Nephron progenitor cell (in vitro differentiated cells): ENCODE results near the gene HOXC5.
A peak's percentile ranks its signal among the peaks of the same experiment; 100 is the strongest.

ENCODE experiments used
- DNase-seq: peaks from one replicate; pipeline ENCODE4 v3.0.0; 2021
- H3K27ac Mint-ChIP-seq: 2 replicates; pipeline ENCODE4 v1.8.0; 2021; ENCODE audit warnings: mild to moderate bottlenecking, moderate library complexity, mixed read lengths
- H3K27me3 Mint-ChIP-seq: 2 replicates; pipeline ENCODE4 v1.8.0; 2021; ENCODE audit warnings: mild to moderate bottlenecking, low read depth, mixed read lengths; ENCODE audit not compliant: poor library complexity
- H3K36me3 Mint-ChIP-seq: 2 replicates; pipeline ENCODE4 v1.8.0; 2021; ENCODE audit warnings: low read depth, mixed read lengths
- H3K4me1 Mint-ChIP-seq: 2 replicates; pipeline ENCODE4 v1.8.0; 2021; ENCODE audit warnings: mixed read lengths
- H3K4me3 Mint-ChIP-seq: 2 replicates; pipeline ENCODE4 v1.8.0; 2021; ENCODE audit warnings: mild to moderate bottlenecking, moderate library complexity, mixed read lengths
- H3K9me3 Mint-ChIP-seq: 2 replicates; pipeline ENCODE4 v1.8.0; 2021; ENCODE audit warnings: mild to moderate bottlenecking, moderate library complexity, mixed read lengths
- CTCF ChIP-seq: fragments of 200-600 bp; sonication (generic); IDR thresholded peaks from 2 replicates; pipeline ENCODE4 v1.5.0; 2021; ENCODE audit warnings: antibody characterized with exemption

HOXC5 gene

GRCh38 chr12:54053751-54054741 lies 21.2 kb downstream of the HOXC5 start, which contains the start of gene HOXC4:
Gene HOXC4, plus strand, starts transcription at chr12:54053835. Its CDS starts 88 bp downstream, at chr12:54053923.
- Mint-ChIP-seq H3K36me3 (peaks cover 45% of the 10 kb centered on the region), H3K27me3 (no peaks in the 10 kb centered on the region), H3K4me1 (peaks cover 100% of the 10 kb centered on the region), H3K27ac (peak within 1 kb of the TSS; percentile 97), H3K4me3 (peak within 1 kb of the TSS; percentile 95), H3K9me3 (no peaks in the 10 kb centered on the region)
- TF ChIP-seq CTCF, result no peak
- DNase-seq, result peak; percentile 77

GRCh38 chr12:54054742-54055194 lies 21.9 kb downstream of the HOXC5 start:
- DNase-seq, result peak; percentile 45
- H3K9me3 Mint-ChIP-seq, result no peaks in the 10 kb centered on the region
- H3K4me3 Mint-ChIP-seq, result peak overlapping the region; percentile 95
- H3K27ac Mint-ChIP-seq, result peak overlapping the region; percentile 95
- H3K4me1 Mint-ChIP-seq, result peaks cover 100% of the 10 kb centered on the region
- no peak for TF ChIP-seq CTCF
- no peaks in the 10 kb centered on the region for H3K27me3 Mint-ChIP-seq
- peaks cover 37% of the 10 kb centered on the region for H3K36me3 Mint-ChIP-seq

- Mint-ChIP-seq H3K4me1 (peaks cover 100% of the 10 kb centered on the region), H3K4me3 (peak overlapping the region; percentile 61), H3K9me3 (no peaks in the 10 kb centered on the region), H3K27me3 (no peaks in the 10 kb centered on the region), H3K36me3 (peaks cover 30% of the 10 kb centered on the region), H3K27ac (peak overlapping the region; percentile 64)
- TF ChIP-seq CTCF, result no peak
- DNase-seq, result no peak
Observed at GRCh38 chr12:54055552-54055951, 22.7 kb downstream of the HOXC5 start.

GRCh38 chr12:54056110-54056509 lies 23.3 kb downstream of the HOXC5 start:
- H3K27ac Mint-ChIP-seq, result peak overlapping the region; percentile 64
- TF ChIP-seq CTCF, result no peak
- peak overlapping the region; percentile 61 for H3K4me3 Mint-ChIP-seq

GRCh38 chr12:54058128-54058768 lies 25.4 kb downstream of the HOXC5 start:
- peak; percentile 37 for DNase-seq
- Mint-ChIP-seq H3K36me3 (peaks cover 41% of the 10 kb centered on the region), H3K4me1 (peaks cover 100% of the 10 kb centered on the region), H3K4me3 (peak overlapping the region; percentile 76), H3K27ac (peak overlapping the region; percentile 95), H3K9me3 (no peaks in the 10 kb centered on the region), H3K27me3 (peaks cover 3% of the 10 kb centered on the region)
- no peak for TF ChIP-seq CTCF

More at GRCh38 chr12:54056110-54056509, 23.3 kb downstream of the HOXC5 start:
- H3K27me3 Mint-ChIP-seq, result no peaks in the 10 kb centered on the region
- DNase-seq, result no peak
- H3K36me3 Mint-ChIP-seq, result peaks cover 30% of the 10 kb centered on the region
- no peaks in the 10 kb centered on the region for H3K9me3 Mint-ChIP-seq
- peaks cover 100% of the 10 kb centered on the region for H3K4me1 Mint-ChIP-seq
